NOMO-1 (cell line): ENCODE results near the gene PGBD5.

Source experiments
- DNase-seq, 2 experiments: peaks; one replicate each; lab custom pipeline; 2025; ENCODE audit not compliant: unreplicated experiment in 2 of 2; lab: John Stamatoyannopoulos, UW

The PGBD5 gene

GRCh38 chr1:230328342-230329015 lies 97.7 kb downstream of the PGBD5 start:
- DNase-seq: no peak

- no peak for DNase-seq
Observed at GRCh38 chr1:230327892-230328284, 98.2 kb downstream of the PGBD5 start.

DNA sequence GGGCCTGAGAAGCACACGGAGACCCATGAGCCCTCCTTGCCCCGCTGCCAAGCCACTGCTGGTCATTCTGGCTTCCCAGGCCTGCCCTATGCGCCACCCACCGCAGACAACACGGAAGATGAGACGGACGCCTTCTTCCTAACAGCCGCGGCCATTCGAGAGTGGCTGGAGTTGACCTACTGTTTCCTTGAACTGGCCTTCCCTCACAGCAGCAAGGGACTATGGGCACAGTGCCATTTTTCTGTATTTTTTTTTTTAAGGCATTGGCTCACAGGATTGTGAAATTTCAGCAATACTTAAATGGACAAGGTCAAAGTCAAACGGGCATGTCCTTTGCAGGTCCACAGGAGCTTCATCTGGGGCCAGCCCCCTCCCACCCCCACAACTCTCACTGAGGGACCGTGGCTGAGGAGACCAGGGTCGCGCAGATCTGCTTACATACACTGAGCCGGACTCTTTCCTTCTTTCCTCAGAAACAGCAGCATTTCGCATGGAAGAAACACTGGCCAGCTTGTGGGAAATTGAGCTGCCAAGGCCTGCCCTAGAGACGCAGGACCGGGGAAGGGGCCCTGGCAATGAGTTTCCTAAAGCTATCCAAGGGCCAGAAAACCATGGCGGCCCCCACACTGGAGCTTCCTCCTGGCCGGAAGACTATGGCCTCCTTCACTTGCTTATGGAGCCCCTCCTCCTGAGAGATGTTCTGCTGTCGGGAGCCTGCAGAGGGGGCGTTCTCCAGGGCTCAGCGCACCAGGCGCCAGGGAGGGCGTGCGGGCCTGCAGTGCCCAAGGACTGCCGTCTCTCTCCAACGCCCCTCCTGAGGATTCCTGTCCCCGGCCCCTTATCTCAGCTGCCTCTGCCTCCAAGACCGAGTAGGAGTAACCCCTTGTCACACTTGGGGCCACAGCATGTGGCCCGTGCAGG lies 98.9 kb downstream of the PGBD5 start:
- no peak for DNase-seq

- DNase-seq: no peak
Observed at GRCh38 chr1:230323686-230324085, 102.4 kb downstream of the PGBD5 start.

DNA sequence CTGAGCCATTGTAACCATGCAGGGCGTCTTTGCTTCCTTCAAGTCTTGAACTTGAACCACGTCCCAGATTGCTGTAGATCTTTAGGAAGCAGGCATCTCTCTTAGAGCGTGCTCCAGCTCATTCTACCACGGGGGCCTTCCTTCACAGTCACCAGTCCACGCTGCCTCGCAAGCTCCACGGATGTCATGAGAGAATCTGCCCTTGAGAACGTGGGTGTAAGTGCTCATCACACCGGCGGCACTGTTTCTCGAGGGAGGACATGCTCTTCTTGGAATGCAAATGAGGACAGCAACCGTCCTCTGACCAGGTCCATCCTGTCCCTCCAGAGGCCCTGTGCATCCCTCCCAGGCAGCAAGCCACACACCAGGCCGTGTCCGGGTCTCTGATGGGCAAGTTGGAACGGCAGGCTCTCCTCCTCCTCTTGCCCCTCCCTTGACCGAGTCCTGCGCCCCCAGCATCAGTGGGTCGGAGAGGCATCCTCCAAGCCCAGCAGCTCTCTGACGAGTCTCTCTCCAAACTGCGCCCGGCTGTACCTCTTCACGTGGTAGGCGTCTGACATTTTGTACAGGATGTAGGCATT lies 103.1 kb downstream of the PGBD5 start:
- no peak for DNase-seq

- no peak for DNase-seq
Observed at GRCh38 chr1:230322421-230322756, 103.7 kb downstream of the PGBD5 start.

DNA sequence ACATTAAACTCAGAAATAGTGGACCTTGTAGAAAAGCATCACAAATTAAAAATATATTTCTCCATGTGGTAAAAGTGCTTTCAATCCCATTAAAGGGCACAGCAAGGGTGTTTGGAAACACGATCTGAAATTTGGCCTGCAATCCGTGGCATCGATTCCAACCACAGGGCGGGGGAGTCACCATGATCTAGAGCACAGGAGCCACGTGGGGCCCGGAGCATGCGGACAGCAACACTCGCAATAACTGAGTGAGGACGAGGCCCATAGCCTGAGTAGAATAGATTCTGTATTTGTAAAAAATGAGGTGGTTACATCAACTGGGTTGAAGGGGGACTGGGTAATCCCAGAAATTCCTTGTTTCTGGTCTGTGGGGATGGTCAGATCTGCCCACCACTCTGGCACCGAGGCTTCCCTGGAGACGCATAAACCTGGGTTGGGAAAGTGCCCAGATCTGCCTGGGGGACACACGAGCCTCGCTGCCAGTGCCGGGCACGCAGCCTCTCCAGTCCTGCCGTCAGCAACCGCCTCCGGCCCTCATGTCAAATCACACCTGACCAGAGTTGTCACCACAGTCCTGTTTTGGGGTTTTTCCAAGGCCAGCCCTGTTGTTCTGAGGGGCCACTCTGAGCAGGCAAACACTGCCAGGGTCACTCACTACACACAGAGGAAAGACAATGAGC lies 104.3 kb downstream of the PGBD5 start:
- DNase-seq: no peak

GRCh38 chr1:230321341-230321740 lies 104.8 kb downstream of the PGBD5 start:
- DNase-seq: no peak

DNA sequence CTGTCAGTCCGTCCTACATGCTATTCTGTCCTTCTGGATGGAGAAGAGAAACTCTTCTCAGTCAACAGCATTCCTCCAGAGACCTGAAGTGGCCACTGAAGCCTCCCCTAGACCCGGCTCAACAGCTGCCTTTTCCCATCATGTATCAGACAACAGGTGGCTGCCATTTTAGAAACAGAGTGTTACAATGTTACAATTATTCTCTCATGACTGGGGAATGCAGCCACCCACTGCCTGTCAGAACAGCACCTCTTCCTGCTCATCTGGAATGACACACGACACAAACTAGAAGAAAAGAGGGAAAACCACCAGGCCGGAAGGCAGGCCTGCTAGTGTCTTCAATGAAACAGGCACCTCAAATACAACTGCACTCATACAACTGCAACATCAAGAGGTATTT lies 105.3 kb downstream of the PGBD5 start:
- DNase-seq: no peak

GRCh38 chr1:230319014-230319747 lies 107.0 kb downstream of the PGBD5 start:
- DNase-seq: no peak

DNA sequence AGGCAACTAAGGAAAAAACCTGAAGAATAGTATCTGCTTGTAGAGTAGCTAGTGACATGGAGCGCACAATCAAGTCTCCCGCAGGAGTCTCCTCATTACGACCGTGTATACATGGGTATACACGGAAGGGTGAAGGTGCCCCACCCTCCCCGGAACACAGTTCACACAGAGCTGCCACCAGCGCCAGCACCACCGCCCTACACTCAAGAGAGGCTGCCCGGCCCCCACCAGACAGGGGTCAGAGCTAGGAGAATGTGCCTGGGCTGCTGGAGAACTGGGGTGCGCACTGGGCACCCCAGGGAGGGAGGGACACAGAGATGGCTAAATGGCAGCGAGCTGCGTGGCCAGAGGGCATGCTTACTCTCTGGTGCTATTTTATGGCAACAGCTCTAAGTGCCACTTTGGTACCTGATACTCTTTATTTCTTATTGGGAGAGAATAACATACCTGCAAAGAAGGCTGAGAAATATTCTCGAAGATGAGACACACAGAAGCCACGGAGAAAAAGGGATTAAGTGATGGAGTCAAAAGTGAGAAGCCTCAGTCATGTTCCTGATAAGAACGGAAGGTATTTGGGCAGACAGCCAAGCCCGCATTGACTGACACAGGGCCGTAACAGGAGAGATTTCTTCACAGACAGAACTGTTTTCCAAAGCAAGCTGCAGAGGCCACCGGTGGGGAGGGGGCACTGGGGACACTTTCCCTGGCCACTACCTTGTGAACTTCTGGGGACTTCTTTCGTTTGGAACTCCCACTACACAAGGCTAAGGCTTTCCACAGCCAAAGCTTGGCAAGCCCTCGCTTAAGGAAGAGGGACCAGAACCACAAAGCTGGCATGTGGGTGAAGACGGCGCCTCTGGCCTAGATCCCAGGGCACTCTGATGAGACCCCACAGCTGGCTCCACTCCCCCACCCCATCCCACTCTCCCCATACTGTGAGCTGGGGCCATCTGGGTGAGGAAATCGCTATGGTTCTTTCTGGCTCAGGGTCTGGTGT lies 108.0 kb downstream of the PGBD5 start:
- DNase-seq: no peak

GRCh38 chr1:230316864-230317745 lies 109.0 kb downstream of the PGBD5 start:
- DNase-seq: no peak

GRCh38 chr1:230315099-230315498 lies 111.0 kb downstream of the PGBD5 start:
- no peak for DNase-seq

- no peak for DNase-seq
Observed at GRCh38 chr1:230314142-230314470, 112.0 kb downstream of the PGBD5 start.

- no peak for DNase-seq
Observed at GRCh38 chr1:230313453-230314141, 112.5 kb downstream of the PGBD5 start.

DNA sequence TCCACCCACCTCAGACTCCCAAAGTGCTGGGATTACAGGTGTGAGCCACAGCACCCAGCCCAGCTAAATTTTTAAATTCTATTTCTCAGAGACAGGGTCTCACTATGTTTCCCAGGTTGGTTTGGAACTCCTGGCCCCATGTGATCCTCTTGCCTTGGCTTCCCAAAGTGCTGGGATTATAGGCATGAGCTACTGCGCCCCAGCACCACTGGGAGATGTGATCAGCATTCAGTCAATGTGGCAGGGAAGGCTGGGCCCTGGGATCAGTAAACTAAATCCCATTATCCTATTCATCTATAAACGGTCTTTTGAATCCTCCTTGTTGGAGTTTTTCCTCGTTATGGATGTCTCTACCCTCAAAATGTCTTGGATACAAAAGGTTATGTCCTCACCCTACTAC lies 113.5 kb downstream of the PGBD5 start:
- DNase-seq: no peak

GRCh38 chr1:230310381-230311163 lies 115.6 kb downstream of the PGBD5 start:
- DNase-seq: peak; percentile 55 to 56
